ENCODE measurements around the gene TICAM1.
A peak's percentile ranks its signal among the peaks of the same experiment; 100 is the strongest.

TICAM1 gene

DNA sequence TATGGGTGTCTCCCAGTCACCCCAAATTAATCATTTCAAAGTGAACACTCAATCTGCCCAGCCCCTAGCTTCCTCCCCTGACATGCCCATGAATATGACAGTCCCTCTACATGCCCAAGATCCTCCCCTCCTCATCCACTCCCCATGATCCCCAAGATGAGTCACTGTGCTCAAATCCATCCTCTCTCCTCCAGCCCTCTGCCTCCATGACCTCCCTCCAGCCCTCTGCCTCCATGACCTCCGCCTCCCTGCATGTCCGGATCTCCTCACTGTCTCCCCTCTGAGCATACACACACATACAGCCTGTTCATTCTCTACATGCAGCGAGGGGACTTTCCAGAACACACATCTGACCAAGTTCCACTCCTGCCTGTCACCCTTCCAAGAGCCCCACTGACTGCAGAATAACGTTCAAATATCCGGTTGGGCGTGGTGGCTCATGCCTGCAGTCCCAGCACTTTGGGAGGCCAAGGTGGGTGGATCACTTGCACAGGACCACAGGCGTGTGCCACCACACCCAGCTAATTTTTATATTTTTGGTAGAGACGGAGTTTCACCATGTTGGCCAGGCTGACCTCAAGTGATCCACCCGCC is 58.4 kb downstream of the TICAM1 start:
- no peak for DNase-seq (ENCODE audit: low read depth in 1 of 2, low spot score in 1 of 2)

DNA sequence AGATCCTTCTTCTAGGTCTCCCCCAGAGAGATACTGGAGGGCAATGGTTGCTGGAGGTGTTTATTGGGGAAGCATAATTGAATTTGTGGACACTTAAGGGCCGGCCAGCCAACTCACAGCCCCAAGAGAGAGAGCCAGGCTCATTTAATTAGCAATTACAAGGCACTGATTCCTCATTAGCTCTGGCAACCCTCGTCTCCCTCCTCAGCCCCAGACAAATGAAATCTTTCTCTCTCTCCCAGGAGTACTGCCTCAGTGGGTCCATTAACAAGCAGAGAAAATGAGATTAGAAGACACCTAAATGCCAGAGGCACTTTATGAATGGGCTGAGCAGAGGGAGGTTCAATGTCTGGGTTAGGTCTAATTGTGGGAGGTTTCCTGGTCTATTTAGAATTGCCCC is 58.9 kb downstream of the TICAM1 start:
- DNase-seq (ENCODE audit: low read depth in 1 of 2, low spot score in 1 of 2): no peak

DNA sequence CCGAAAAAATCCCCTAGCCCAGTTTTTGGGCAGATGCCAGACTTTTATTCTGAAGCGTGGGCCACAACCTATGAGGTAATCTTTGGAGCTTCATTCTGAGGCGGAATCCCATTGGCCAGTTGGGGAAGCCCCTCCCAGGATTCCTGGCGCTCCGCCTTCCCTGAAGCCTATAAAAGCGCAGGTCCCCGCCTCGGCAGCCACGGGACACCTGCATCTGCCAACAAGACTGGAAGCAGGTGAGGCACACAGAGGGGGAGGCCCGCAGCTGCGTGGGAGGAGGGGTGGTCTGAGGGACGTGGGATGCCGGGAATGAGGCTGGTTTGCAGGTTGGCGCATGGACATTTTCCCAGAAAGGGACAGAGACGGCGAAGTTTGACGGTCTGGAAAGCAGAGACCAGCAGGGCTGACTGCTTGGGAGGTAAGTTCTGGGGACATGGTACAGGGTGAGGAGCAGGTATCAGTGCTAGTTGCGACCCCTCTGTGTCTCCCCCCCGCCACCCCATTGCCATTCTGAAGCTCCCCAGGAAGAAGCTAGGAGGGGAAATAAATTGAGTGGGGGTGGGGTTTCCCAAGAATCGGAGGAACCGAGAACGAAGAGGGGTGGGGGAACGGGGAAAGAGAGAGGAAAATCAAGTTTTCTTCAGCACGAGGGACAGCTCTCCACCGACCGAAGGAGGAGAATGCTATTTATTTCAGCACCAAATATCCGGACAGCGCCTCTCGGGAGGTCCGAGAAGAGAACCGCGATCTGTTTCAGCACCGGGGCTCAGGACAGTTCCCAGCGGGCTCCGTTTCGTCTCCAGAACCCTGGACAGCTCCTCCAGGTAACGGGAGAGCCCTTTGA is 62.4 kb downstream of the TICAM1 start:
- peak; percentile 40 to 61 for DNase-seq (ENCODE audit: low read depth in 1 of 2, low spot score in 1 of 2)

All from stimulated activated CD4-positive, alpha-beta T cell treated with anti-CD3 and anti-CD28 coated beads, Interleukin-15, amount 100 ng/mL, for 1 hour (primary cell).